Colon (tissue), 2 donors: ENCODE data around the gene PACRG.

Source experiments
- FAIRE-seq: peaks from 2 replicates; lab custom pipeline; 2012; peaks lifted over from hg19 to GRCh38; lab: Jason Lieb, UNC
- donor health status: control.
- donor health status: control.

PACRG gene

GRCh38 chr6:162710419-162710818, 17.4 kb upstream of the PACRG start:
- no peak for FAIRE-seq

GRCh38 chr6:162710936-162711335, 16.8 kb upstream of the PACRG start:
- FAIRE-seq = no peak

- no peak for FAIRE-seq
These were observed 16.4 kb upstream of the PACRG start for GRCh38 chr6:162711376-162711775.

- no peak for FAIRE-seq
These were observed 15.1 kb upstream of the PACRG start for GRCh38 chr6:162712694-162713093.

GRCh38 chr6:162713974-162714780, 13.6 kb upstream of the PACRG start:
- no peak for FAIRE-seq

GRCh38 chr6:162715601-162716000, 12.2 kb upstream of the PACRG start:
- no peak for FAIRE-seq

GRCh38 chr6:162719528-162719927, 8.2 kb upstream of the PACRG start:
- no peak for FAIRE-seq

GRCh38 chr6:162721404-162721687, 6.4 kb upstream of the PACRG start:
- no peak for FAIRE-seq

- no peak for FAIRE-seq
These were observed 5.5 kb upstream of the PACRG start for GRCh38 chr6:162722226-162722625.

GRCh38 chr6:162722633-162723032, 5.1 kb upstream of the PACRG start:
- FAIRE-seq = no peak

- FAIRE-seq = no peak
These were observed 840 bp upstream of the PACRG start for GRCh38 chr6:162726947-162727321.

- FAIRE-seq = no peak
These were observed 423 bp downstream of the PACRG start for GRCh38 chr6:162728197-162728596.

GRCh38 chr6:162728706-162729105, 932 bp downstream of the PACRG start:
- FAIRE-seq = peak; percentile 14

- no peak for FAIRE-seq
These were observed 2.7 kb downstream of the PACRG start for GRCh38 chr6:162730502-162730901.

- FAIRE-seq = no peak
These were observed 5.7 kb downstream of the PACRG start for GRCh38 chr6:162733489-162733888.

- FAIRE-seq = no peak
These were observed 9.2 kb downstream of the PACRG start for GRCh38 chr6:162736961-162737360.

- FAIRE-seq = no peak
These were observed 23.0 kb downstream of the PACRG start for GRCh38 chr6:162750776-162751175.

GRCh38 chr6:162751211-162751859, 23.6 kb downstream of the PACRG start:
- FAIRE-seq = no peak

- no peak for FAIRE-seq
These were observed 26.0 kb downstream of the PACRG start for GRCh38 chr6:162753775-162754174.

GRCh38 chr6:162770136-162770535, 42.4 kb downstream of the PACRG start:
- FAIRE-seq = no peak

- no peak for FAIRE-seq
These were observed 43.2 kb downstream of the PACRG start for GRCh38 chr6:162770955-162771354.

- FAIRE-seq = no peak
These were observed 44.7 kb downstream of the PACRG start for GRCh38 chr6:162772466-162772865.

- no peak for FAIRE-seq
These were observed 46.2 kb downstream of the PACRG start for GRCh38 chr6:162773996-162774395.

- FAIRE-seq = no peak
These were observed 49.3 kb downstream of the PACRG start for GRCh38 chr6:162777091-162777490.
